HCT116 (cell line): Measurements from ENCODE around the gene SLC5A2. TPM values are rescaled to one million over a fixed set of nuclear protein-coding genes. Genes with fewer than 3 reads are reported as not detected.

Source experiments
- ATAC-seq: fragments of 200-7000 bp; cut with Tn5 transposase; 2 replicates; pipeline ENCODE4 v1.9.1; 2020; ENCODE audit warnings: mild to moderate bottlenecking, moderate library complexity
- BruUV-seq: library from RNA; stranded (reverse); fragments of 400-500 nt; replicated peaks from 2 replicates; lab custom pipeline; 2021; lab: Mats Ljungman, UMichigan
- CTCF ChIA-PET: fragments of 300-600 bp; sonication (Branson Sonifier 250); formaldehyde crosslinking; loops from one replicate; lab custom pipeline; 2021; ENCODE audit warnings: antibody characterized with exemption; lab: Charles Lee
- POLR2A ChIA-PET: fragments of 300-600, 350-600 bp; sonication (Branson Sonifier 250); formaldehyde crosslinking; loops from one replicate; lab custom pipeline; 2021; ENCODE audit warnings: antibody characterized with exemption; lab: Charles Lee
- RAD21 ChIA-PET, 2 experiments: fragments of 300-600 bp; sonication (Branson Sonifier 250); formaldehyde crosslinking; loops; one replicate each; lab custom pipeline; 2023; ENCODE audit warnings: low total read pairs in 2 of 2; ENCODE audit not compliant: uncharacterized antibody in 2 of 2, unreplicated experiment in 2 of 2, low non-redundant PET in 1 of 2; lab: Charles Lee
- DNase-seq: peaks from one replicate; pipeline ENCODE4 v3.0.0-alpha.2; 2010; ENCODE audit warnings: low read depth, low spot score
- H2AFZ ChIP-seq: fragments of 200-600 bp; shearing (Covaris generic), sonication (generic); 2 replicates; pipeline ENCODE4 v1.6.1; 2017; ENCODE audit warnings: low read depth, mixed run types, mixed read lengths, antibody characterized with exemption, low read length; ENCODE audit not compliant: poor library complexity, severe bottlenecking
- H3K27ac ChIP-seq: 2 replicates; pipeline ENCODE4 v1.5.1; 2012; ENCODE audit warnings: low read depth, low read length
- H3K27me3 ChIP-seq: fragments of 200-600 bp; sonication (generic); 2 replicates; pipeline ENCODE4 v1.6.1; 2016; ENCODE audit warnings: mixed run types, low read length, mixed read lengths; ENCODE audit not compliant: insufficient read depth
- H3K36me3 ChIP-seq, 2 experiments: fragments of 200-500 bp in 1 of 2; fragments of 200-600 bp in 1 of 2; sonication (Bioruptor generic) in 1 of 2; sonication (generic) in 1 of 2; 2 replicates each; pipeline versions ENCODE4 v1.5.1 to v1.6.1; 2014 to 2016; ENCODE audit warnings: low read length in 2 of 2, inconsistent platforms in 1 of 2, mixed read lengths in 1 of 2, mixed run types in 1 of 2; ENCODE audit not compliant: insufficient read depth in 2 of 2, control insufficient read depth in 1 of 2
- H3K4me1 ChIP-seq, 2 experiments: fragments of 200-600 bp in 1 of 2; sonication (generic) in 1 of 2; 2 replicates each; pipeline versions ENCODE4 v1.5.1 to v1.6.1; 2012 to 2017; ENCODE audit warnings: low read length in 2 of 2, inconsistent platforms in 1 of 2, mild to moderate bottlenecking in 1 of 2, mixed read lengths in 1 of 2, mixed run types in 1 of 2, moderate library complexity in 1 of 2; ENCODE audit not compliant: insufficient read depth in 2 of 2, control insufficient read depth in 1 of 2
- H3K4me2 ChIP-seq: fragments of 200-600 bp; sonication (generic); 2 replicates; pipeline ENCODE4 v1.6.1; 2017; ENCODE audit warnings: mixed run types, low read length, mixed read lengths
- H3K4me3 ChIP-seq, 2 experiments: fragments of 200-600 bp in 1 of 2; sonication (generic) in 1 of 2; replicated peaks in 1 of 2; 2 replicates each; pipeline ENCODE4 v1.5.1; 2011 to 2016; ENCODE audit warnings: low read length in 2 of 2, control low read depth in 1 of 2, low read depth in 1 of 2, mild to moderate bottlenecking in 1 of 2, mixed read lengths in 1 of 2, mixed run types in 1 of 2
- H3K79me2 ChIP-seq: fragments of 200-600 bp; sonication (generic); 2 replicates; pipeline ENCODE4 v1.6.1; 2017; ENCODE audit warnings: mild to moderate bottlenecking, mixed run types, low read length, moderate library complexity, mixed read lengths; ENCODE audit not compliant: insufficient read depth
- H3K9ac ChIP-seq: fragments of 200-600 bp; sonication (generic); 2 replicates; pipeline ENCODE4 v1.6.1; 2016; ENCODE audit warnings: low read length, mixed read lengths
- H3K9me2 ChIP-seq: fragments of 200-600 bp; sonication (generic), shearing (Covaris generic); 2 replicates; pipeline ENCODE4 v1.6.1; 2017; ENCODE audit warnings: mixed run types, mild to moderate bottlenecking, moderate library complexity; ENCODE audit not compliant: insufficient read depth
- H3K9me3 ChIP-seq, 2 experiments: fragments of 200-500 bp in 1 of 2; fragments of 200-600 bp in 1 of 2; sonication (Bioruptor generic) in 1 of 2; sonication (generic) in 1 of 2; 2 replicates each; pipeline ENCODE4 v1.6.1; 2014 to 2017; ENCODE audit warnings: low read length in 2 of 2, mixed read lengths in 2 of 2, inconsistent platforms in 1 of 2, low read depth in 1 of 2, mild to moderate bottlenecking in 1 of 2, mixed run types in 1 of 2, moderate library complexity in 1 of 2; ENCODE audit not compliant: control insufficient read depth in 1 of 2, insufficient read depth in 1 of 2
- H4K20me1 ChIP-seq: fragments of 200-600 bp; sonication (generic), shearing (Covaris generic); 2 replicates; pipeline ENCODE4 v1.6.1; 2017; ENCODE audit warnings: mixed run types, mild to moderate bottlenecking, moderate library complexity; ENCODE audit not compliant: insufficient read depth
- ATF3 ChIP-seq: IDR thresholded peaks from 2 replicates; pipeline ENCODE4 v1.6.1; 2012
- CTCF ChIP-seq, 3 experiments: fragments of 200-600 bp in 1 of 3; sonication (generic) in 1 of 3; IDR thresholded peaks in 2 of 3; conservative IDR thresholded peaks in 1 of 3; 2 replicates each; pipeline ENCODE4 v1.5.1; 2012 to 2017; ENCODE audit warnings: low read depth in 2 of 3, low read length in 2 of 3, antibody characterized with exemption in 1 of 3, borderline replicate concordance in 1 of 3, control low read depth in 1 of 3, mild to moderate bottlenecking in 1 of 3, mixed read lengths in 1 of 3, mixed run types in 1 of 3, moderate library complexity in 1 of 3; ENCODE audit not compliant: insufficient read depth in 1 of 3
- EZH2phosphoT487 ChIP-seq: fragments of 200-600 bp; IDR thresholded peaks from 2 replicates; pipeline ENCODE4 v1.6.1; 2018; ENCODE audit warnings: antibody characterized with exemption, borderline replicate concordance
- POLR2AphosphoS5 ChIP-seq: IDR thresholded peaks from 2 replicates; pipeline ENCODE4 v1.6.1; 2011; ENCODE audit warnings: mild to moderate bottlenecking, low read depth, low read length, moderate library complexity
- REST ChIP-seq: IDR thresholded peaks from 2 replicates; pipeline ENCODE4 v1.6.1; 2012; ENCODE audit warnings: low read depth
- SIN3A ChIP-seq: IDR thresholded peaks from 2 replicates; pipeline ENCODE4 v1.6.1; 2012; ENCODE audit warnings: low read depth
- SP1 ChIP-seq: IDR thresholded peaks from 2 replicates; pipeline ENCODE4 v1.6.1; 2012; ENCODE audit warnings: low read depth
- SRF ChIP-seq: IDR thresholded peaks from 2 replicates; pipeline ENCODE4 v1.6.1; 2012; ENCODE audit warnings: low read depth
- TCF7L2 ChIP-seq: IDR thresholded peaks from 2 replicates; pipeline ENCODE4 v1.7.0; 2011; ENCODE audit warnings: borderline replicate concordance, inconsistent platforms; ENCODE audit not compliant: insufficient read depth, insufficient read length; ENCODE audit errors: extremely low read depth
- YY1 ChIP-seq: IDR thresholded peaks from 2 replicates; pipeline ENCODE4 v1.6.1; 2011; ENCODE audit warnings: low read length, low read depth, moderate library complexity, mild to moderate bottlenecking; ENCODE audit not compliant: insufficient replicate concordance; ENCODE audit errors: extremely low read depth
- ZFX ChIP-seq: fragments of 450-650 bp; IDR thresholded peaks from 2 replicates; pipeline ENCODE4 v1.6.1; 2017
- ZNF274 ChIP-seq: fragments of 200-500 bp; sonication (Bioruptor generic); IDR thresholded peaks from 2 replicates; pipeline ENCODE4 v1.6.1; 2014; ENCODE audit warnings: mild to moderate bottlenecking, low read depth, low read length, inconsistent platforms
- intact Hi-C: fragments of 100-400 bp; cut with micrococcal nuclease; formaldehyde crosslinking; loops from 2 replicates; pipeline ENCODE4 v1.10.0; 2022
- total RNA-seq: library from RNA; stranded (reverse); gene quantifications from one replicate; pipeline ENCODE4 v1.2.1, GENCODE V29; 2021; ENCODE audit not compliant: unreplicated experiment

SLC5A2 gene
- total RNA-seq, 1 experiment from 2014 or later: 0.10 TPM

- H2AFZ ChIP-seq: no peak overlapping the region
- ChIA-PET POLR2A (no interaction called here), CTCF (no interaction called here), RAD21 (no interaction called here)
- no peak overlapping the region for H3K4me3 ChIP-seq
- no TSS peak for BruUV-seq
- TF ChIP-seq SRF (no peak), YY1 (no peak), POLR2AphosphoS5 (no peak)
- intact Hi-C loops: no loop called here
- DNase-seq (no peak), ATAC-seq (no peak)
- no peak overlapping the region for H3K4me2 ChIP-seq
- no peaks in the 10 kb centered on the region for H3K27me3 ChIP-seq
- no peaks in the 10 kb centered on the region for H3K79me2 ChIP-seq
- H3K9me2 ChIP-seq: no peaks in the 10 kb centered on the region
- H3K27ac ChIP-seq: no peak overlapping the region
- H3K36me3 ChIP-seq: no peaks in the 10 kb centered on the region
- no peak overlapping the region for H3K9ac ChIP-seq
- H4K20me1 ChIP-seq: no peaks in the 10 kb centered on the region
- H3K4me1 ChIP-seq: no peaks in the 10 kb centered on the region
- no peaks in the 10 kb centered on the region for H3K9me3 ChIP-seq
Measured at GRCh38 chr16:31530405-31530804, 47.5 kb downstream of the SLC5A2 start.

GRCh38 chr16:31531096-31531495, 48.2 kb downstream of the SLC5A2 start:
- Histone ChIP-seq H3K79me2 (no peaks in the 10 kb centered on the region), H3K27me3 (no peaks in the 10 kb centered on the region), H3K9me3 (no peaks in the 10 kb centered on the region), H3K27ac (no peak overlapping the region), H3K9me2 (no peaks in the 10 kb centered on the region), H3K36me3 (no peaks in the 10 kb centered on the region), H3K9ac (no peak overlapping the region), H3K4me1 (no peaks in the 10 kb centered on the region), H4K20me1 (no peaks in the 10 kb centered on the region), H2AFZ (no peak overlapping the region), H3K4me2 (no peak overlapping the region), H3K4me3 (no peak overlapping the region)
- ATAC-seq: no peak
- no peak for TF ChIP-seq SIN3A
- TF ChIP-seq ZFX: no peak
- TF ChIP-seq REST: no peak
- no peak for TF ChIP-seq EZH2phosphoT487
- no peak for TF ChIP-seq YY1
- TF ChIP-seq TCF7L2: no peak
- TF ChIP-seq CTCF (IDR thresholded peaks at IDR 0.05 in 2 of 3, conservative IDR thresholded peaks at IDR 0.05 in 1 of 3; ENCODE audit: borderline replicate concordance in 1 of 3, insufficient read depth in 1 of 3, low read depth in 2 of 3, low read length in 2 of 3): no peak
- TF ChIP-seq ATF3: no peak
- TF ChIP-seq SP1: no peak
- TF ChIP-seq ZNF274: no peak
- ChIA-PET CTCF (no interaction called here), POLR2A (no interaction called here), RAD21 (no interaction called here)
- BruUV-seq: no TSS peak
- no peak for DNase-seq
- intact Hi-C loops: no loop called here
